ENCODE measurements around the gene FARS2.

- no peak for TF ChIP-seq CTCF (IDR thresholded peaks at IDR 0.05; ENCODE audit: low read depth, low read length)
- TF ChIP-seq POLR2A (IDR thresholded peaks at IDR 0.05; ENCODE audit: extremely low read depth, insufficient read length), result no peak
- no peak for TF ChIP-seq MYC (IDR thresholded peaks at IDR 0.05; ENCODE audit: low read depth, low read length)
Measured at GRCh38 chr6:5249451-5250122, 11.7 kb upstream of the FARS2 start.

Data from NB4 (cell line).